CD4-positive, alpha-beta T cell treated with Interleukin-17A for 4 hours (primary cell): ENCODE data around the gene MAMLD1.

Experiments
- DNase-seq: peaks from one replicate; pipeline ENCODE4 v3.0.0-alpha.2; 2020; ENCODE audit warnings: mixed read lengths

The MAMLD1 gene

GRCh38 chrX:150464001-150464400, 100.9 kb downstream of the MAMLD1 start:
- no peak for DNase-seq

DNA sequence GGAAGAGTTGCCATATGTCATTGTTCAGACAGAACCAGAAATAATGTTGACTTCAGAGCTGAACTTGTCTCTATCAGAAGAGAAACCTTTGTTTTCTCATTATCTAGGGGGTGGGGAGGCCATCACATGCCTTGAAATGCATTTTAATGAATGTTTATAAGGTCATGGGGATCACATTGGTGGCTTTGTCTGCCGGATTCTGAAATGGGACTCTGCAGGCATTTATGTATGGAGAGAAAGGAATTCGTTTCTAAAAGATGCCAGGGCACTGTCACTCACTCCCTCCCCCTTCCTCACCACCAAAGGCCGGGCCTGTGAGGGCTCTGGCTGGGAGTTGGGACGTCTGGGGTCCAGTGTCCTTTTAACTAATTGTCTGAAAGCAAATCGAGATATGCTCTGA, 102.2 kb downstream of the MAMLD1 start:
- DNase-seq = no peak

DNA sequence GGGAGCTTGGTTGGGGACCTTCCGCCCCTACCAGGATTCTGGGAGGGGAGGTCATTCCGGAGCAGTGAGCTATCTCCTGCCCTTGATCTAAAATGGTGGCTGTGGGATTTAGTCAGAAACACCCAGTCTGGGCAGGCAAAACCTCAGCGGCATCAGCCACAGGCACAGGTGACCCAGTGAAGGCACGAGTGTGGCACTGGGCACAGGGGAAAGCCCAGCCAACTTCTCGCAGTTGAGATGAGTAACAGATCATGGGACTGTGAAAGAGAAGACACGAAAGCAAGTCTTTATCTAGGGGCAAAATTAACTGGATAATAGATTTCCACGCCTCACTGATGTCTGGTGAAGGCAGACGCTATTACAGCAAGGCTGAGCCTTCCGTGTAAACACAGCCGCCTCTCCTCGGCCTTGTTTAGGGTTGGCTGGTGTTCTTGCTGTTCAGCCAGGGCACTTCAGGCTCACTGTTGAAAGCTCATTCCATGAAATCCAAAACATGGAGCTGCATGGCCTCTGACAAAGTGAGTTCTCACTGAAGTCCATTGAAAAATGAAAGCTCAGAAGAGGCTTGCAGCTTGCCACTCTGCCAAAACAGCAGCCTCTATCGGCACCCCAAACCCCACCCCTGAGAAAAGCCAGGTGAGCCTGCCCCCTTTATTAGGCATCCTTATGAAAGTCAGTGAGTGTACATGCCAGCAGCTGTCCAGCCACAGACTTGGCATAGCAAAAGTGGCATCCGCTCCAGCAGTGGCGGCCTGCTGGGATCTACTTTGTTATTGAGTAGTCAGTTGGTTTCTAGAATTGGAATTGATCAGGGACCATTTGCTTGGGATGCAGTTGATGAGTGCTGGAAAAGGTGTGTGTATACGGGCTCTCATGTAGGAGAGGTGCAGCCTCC, 103.0 kb downstream of the MAMLD1 start:
- no peak for DNase-seq

- no peak for DNase-seq
These were observed 109.2 kb downstream of the MAMLD1 start for GRCh38 chrX:150472306-150472705.

DNA sequence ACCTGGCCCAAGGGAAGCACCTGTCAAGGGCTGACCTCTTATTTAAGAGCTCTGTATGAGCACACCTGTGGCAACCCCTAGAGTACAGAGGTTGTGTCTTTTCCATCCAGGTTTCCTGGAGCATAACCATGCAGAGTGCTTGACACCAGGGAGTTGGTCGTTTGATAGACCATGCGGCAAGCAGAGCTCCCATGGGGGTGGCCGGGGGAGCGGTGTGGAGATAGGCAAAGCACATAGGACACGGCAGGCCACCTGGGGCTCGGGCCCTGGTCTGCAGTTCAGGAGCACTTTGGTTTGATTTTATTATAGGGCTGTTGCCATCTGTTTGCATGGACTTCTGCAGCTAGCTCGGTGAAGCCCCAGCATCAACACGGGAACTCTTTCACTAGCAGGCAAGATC, 110.3 kb downstream of the MAMLD1 start:
- no peak for DNase-seq

DNA sequence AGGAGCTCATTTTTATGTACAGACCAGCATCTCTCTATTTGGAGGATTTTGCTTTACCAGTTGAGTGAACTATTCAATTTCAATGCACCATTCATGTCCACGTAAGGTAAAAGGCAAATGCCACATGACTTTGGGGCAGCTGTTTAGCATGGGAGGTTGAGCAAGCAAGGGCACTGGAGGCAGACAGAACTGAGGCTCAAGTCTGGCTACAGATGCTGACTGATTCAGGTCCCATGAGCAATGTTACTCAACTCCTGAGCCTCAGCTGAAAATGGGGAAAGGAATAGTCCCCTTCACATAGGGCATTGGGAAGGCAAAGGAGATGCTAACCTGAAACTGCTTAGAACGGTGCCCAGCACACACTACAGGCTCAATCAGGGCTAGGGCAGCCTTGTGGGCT, 112.3 kb downstream of the MAMLD1 start:
- DNase-seq = no peak

DNA sequence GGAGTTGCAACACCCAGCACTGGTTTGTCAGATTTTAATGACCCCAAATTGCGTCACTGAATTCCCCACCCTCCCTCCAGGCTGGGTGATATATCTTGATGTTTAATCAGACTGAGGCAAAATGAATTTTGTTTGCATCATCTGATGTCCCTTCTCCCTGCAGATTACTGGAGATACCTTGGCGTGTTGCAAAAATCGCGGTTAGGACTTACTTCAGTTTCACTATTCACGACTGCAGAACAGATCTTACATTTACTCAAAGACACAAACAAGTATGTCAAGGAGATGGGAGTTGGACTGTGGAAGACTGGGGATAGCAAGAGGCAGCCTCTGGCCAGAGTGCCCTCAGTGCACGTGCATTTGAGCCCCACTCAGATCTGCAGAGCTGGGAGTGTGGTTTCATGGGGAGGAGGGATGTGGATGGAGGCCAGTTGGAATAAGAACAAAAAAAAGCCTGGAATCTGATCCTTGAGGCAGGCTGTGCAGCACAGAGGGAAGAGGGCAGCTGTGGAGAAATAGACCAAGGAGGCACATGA, 113.1 kb downstream of the MAMLD1 start:
- DNase-seq = no peak

- no peak for DNase-seq
These were observed 114.3 kb downstream of the MAMLD1 start for GRCh38 chrX:150477371-150477770.

- DNase-seq = peak; percentile 24
These were observed 115.7 kb downstream of the MAMLD1 start for GRCh38 chrX:150478496-150479492.

DNA sequence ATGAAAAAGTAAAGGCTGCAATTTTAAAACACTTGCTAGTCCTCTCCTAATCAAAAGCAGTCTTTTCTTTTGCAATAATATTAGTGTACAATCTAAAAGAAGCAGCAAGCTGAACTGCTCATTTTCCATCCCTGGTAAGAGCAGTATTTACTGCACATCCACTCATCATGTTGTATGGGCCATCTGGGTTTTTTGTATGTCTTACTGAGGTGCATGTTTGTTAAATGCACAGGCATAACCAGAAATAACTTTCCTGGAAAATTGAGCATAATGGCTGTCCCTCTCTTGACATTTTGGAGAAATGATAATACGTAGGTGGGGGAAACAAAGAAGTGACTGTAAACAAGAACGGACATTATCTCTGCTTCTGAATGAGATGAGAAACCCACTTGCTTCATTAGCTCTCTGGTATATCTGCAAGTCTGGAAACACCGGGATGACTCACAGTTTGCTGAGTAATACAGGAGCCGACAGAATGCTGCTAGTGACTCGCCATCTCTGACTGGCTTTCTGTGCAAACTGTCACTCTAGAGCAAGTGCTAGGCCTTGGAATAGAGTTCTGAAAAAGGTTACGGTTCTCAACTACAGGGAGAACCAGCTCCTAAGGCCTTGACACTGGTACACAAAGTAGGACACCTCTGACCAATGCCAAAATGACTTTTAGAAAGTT, 119.6 kb downstream of the MAMLD1 start:
- DNase-seq = peak; percentile 48

DNA sequence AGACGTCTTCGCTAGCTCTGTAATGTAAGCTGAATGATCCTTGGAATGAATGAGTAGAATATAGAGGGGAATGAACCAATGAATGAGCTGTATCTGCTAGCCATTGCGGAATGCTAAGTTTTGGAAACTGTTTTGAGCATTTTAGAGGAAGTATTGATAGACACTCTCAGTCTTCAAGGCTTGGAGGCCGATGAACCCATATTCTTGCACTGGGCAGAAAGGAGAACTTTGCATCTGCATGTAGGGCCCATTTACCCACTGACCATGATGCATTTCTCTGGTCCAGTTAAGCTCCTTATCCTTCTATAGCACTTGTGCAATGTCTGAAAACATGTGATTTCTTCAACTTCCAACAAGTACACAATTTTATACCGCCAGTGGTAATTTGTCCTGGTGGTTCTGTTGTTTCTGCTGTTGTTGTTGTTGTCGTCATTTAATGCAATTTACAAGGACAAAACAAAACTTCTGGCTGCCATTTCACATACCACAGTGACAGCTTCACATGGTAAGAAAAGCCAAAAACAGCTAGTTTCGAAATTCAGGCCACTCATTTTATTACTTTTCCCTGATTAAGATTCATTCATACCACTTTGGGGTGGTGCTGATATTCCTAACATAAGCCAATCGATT, 120.4 kb downstream of the MAMLD1 start:
- DNase-seq = no peak

DNA sequence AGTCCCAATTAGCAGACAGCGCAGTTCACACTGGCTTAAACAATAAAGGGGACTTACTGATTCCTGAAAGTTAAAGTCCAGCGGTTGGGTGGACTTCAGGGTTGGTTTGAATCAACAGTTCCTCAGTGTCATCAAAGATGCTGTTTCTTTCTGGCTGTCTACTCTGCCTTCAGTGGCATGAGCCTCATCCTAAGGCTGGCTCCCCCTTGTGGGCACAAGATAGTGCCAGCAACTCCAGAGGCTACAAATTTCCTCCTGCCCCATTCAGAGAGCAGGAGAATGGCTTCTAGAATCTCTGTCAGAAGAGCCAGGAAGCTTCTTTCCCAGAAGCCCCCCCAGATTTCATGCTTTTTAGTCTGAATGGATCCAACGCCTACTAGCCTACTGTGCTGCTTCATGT, 122.9 kb downstream of the MAMLD1 start:
- peak; percentile 64 for DNase-seq

DNA sequence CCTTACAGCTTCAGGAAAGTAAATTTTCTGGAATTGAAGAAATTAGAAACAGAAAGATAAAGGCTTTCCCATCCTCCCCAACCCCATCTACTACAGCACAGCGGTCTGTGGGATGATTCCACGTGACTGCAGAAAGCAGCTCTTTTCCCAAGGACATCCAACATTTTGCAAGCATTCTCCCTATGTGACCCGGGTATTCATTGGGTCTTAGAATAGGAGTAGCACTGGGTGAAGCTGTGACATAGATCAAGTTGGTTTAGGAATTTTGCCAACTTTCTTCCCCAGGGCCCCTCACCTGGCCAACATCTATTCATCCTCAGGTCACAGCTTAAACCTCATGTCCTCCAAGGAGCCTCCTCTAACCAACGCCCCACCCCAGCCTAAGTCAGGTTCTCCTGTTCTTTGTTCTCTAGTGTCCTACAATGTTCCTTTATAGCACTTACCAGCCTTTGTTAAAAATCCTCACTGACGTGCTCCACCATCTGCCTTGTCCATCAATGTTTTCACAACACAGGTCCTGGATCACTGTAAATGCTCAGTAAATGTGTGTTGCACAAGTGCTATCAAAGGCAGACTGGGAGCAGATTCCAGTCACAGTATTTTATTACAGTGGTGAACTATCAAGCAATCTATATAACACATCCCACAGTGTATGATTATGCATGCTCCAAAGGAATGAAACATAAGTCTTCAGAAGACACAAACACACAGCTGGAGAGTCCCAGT, 124.4 kb downstream of the MAMLD1 start:
- DNase-seq = no peak

DNA sequence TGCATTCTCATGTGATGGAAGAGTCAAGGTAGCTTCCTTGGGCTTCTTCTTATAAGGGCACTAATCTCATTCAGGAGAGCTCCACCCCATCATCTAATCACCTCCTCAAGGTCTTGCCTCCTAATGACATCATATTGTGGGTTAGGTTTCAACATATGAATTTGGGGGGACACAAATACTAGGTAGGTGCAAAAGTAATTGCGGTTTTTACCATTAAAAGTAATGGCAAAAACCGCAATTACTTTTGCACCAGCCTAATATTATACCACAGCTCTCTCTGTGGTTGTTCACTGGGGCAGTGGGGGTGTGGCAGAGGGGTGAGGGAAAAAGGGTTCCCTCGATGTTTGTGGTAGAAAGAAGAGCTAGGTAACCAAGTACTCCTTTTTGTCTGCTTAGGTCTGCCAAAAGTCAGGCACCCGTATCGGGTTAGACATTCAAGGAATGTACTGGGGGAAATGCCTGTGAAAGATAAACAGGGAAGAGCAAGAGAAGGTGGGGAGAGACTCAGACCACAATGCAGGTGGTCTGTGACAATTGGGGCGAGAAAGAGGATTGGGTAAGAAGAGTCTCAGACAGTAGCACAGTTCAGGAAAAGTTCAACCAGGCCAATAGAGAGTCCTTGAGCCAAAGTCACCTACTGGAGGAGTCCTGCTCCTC, 126.4 kb downstream of the MAMLD1 start:
- DNase-seq = no peak

DNA sequence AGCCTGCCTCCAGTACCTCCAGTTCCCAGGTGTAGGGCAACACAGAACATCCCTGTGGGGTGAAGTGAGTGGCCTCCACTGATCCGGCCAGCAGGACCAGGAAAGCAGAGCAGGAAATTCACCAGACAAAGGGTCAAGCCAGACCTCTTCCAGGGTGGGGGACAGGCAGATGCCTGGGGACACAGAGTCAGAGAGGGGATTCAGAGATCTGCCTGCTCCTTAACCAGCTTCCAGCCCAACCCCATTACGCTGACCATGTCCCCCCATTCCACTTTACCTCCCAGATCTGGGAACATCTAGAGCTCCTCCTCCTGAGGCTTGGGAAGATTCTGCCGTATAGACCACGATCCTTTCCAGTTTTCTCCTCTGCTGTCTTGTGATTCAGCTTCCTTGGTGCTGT, 132.4 kb downstream of the MAMLD1 start:
- no peak for DNase-seq

- DNase-seq = no peak
These were observed 136.1 kb downstream of the MAMLD1 start for GRCh38 chrX:150499240-150499639.

GRCh38 chrX:150502091-150502490, 139.0 kb downstream of the MAMLD1 start:
- DNase-seq = no peak

DNA sequence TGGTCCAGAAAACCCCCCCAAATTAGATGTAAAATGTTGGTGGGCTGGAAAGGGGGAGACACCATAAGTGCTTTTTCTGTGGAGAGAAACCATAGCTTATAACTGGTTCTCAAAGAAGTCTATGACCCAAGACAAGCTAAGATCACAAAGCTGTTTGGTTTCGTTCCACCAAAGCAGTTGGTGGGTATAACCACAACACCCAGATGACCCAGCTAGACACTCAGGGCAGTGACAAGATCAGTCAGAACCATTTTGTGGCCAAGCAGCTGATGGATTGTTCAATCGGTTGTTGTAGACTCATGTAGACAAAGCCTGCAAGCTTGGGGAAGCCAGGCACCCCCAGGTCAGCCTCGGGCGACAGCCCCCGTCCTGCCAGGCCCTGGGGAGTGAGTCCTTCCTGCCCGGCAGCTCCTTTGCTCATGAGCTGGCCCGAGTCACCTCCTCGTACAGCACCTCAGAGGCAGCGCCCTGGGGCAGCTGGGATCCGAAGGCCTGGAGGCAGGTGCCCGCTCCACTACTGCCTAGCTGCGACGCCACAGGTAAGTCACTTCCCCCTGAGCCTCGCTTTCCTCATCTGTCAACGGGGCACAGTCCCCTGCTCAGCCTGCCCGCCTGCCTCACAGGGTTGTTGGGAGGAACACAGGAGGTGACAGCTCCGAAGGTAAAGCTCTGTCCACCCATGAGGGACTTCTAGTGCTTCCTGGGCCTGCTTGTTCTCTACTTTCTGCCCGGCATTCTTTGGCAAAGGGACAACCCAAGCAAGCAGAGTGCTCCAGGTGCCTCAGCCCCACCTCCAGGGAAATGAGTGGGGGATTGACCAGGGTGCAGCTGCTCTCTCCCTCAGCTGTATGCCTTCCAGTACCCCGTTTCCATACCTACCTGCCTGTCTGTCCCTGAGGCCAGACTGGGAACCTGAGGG, 140.1 kb downstream of the MAMLD1 start:
- DNase-seq = no peak

- DNase-seq = no peak
These were observed 140.7 kb downstream of the MAMLD1 start for GRCh38 chrX:150503898-150504219.
